ENCODE results near the gene MSH6. TPM values are rescaled to one million over a fixed set of nuclear protein-coding genes. Genes with fewer than 3 reads are reported as not detected.

The MSH6 gene
- total RNA-seq, 2 experiments from 2014 or later = 37.3 to 38.5 TPM

GRCh38 chr2:47811668-47812067, 28.7 kb downstream of the MSH6 start:
- ATAC-seq (ENCODE audit: poor library complexity) (no peak), DNase-seq (no peak)
- Mint-ChIP-seq H3K27ac (peak overlapping the region; percentile 5), H3K4me3 (no peak overlapping the region), H3K4me1 (ENCODE audit: low read depth) (peaks cover 7% of the 10 kb centered on the region), H3K27me3 (no peaks in the 10 kb centered on the region), H3K9me3 (no peaks in the 10 kb centered on the region), H3K36me3 (ENCODE audit: low read depth) (peaks cover 96% of the 10 kb centered on the region)
- Histone ChIP-seq H3K9me3 (ENCODE audit: control insufficient read depth in 1 of 2, insufficient read depth in 1 of 2, low read length in 2 of 2) (no peaks in the 10 kb centered on the region), H3K36me3 (ENCODE audit: insufficient read depth, low read length) (peaks cover 77% of the 10 kb centered on the region), H3K4me1 (ENCODE audit: insufficient read depth, low read length) (no peaks in the 10 kb centered on the region), H3K27me3 (ENCODE audit: control insufficient read depth in 1 of 2, insufficient read depth in 2 of 2, low read length in 2 of 2) (no peaks in the 10 kb centered on the region), H3K27ac (ENCODE audit: low read depth in 1 of 2, low read length in 2 of 2) (no peak overlapping the region), H3K4me3 (ENCODE audit: low read length) (no peak overlapping the region)
- CTCF ChIA-PET = no interaction called here
- POLR2A ChIA-PET = no interaction called here
- TF ChIP-seq CTCF (IDR thresholded peaks at IDR 0.05) = no peak
- intact Hi-C loops (cut with DNase I, micrococcal nuclease) = no loop called here

GRCh38 chr2:47815764-47816163, 32.8 kb downstream of the MSH6 start:
- H3K27me3 ChIP-seq (ENCODE audit: control insufficient read depth in 1 of 2, insufficient read depth in 2 of 2, low read length in 2 of 2) = no peaks in the 10 kb centered on the region
- CTCF ChIA-PET = no interaction called here
- Mint-ChIP-seq H3K9me3 (no peaks in the 10 kb centered on the region), H3K27ac (no peak overlapping the region), H3K4me3 (no peak overlapping the region), H3K36me3 (ENCODE audit: low read depth) (peaks cover 97% of the 10 kb centered on the region), H3K4me1 (ENCODE audit: low read depth) (peaks cover 3% of the 10 kb centered on the region), H3K27me3 (no peaks in the 10 kb centered on the region)
- TF ChIP-seq CTCF (IDR thresholded peaks at IDR 0.05) = no peak
- H3K36me3 ChIP-seq (ENCODE audit: insufficient read depth, low read length) = peaks cover 78% of the 10 kb centered on the region
- H3K9me3 ChIP-seq (ENCODE audit: control insufficient read depth in 1 of 2, insufficient read depth in 1 of 2, low read length in 2 of 2) = no peaks in the 10 kb centered on the region
- H3K4me1 ChIP-seq (ENCODE audit: insufficient read depth, low read length) = no peaks in the 10 kb centered on the region
- H3K4me3 ChIP-seq (ENCODE audit: low read length) = no peak overlapping the region
- POLR2A ChIA-PET = interaction anchor here (0.6 kb wide), 1 partner anchor 20 kb away, joined by 3 read pairs; no protein-coding TSS in a partner anchor
- intact Hi-C loops (cut with DNase I, micrococcal nuclease) = no loop called here
- ATAC-seq (ENCODE audit: poor library complexity) (no peak), DNase-seq (no peak)
- H3K27ac ChIP-seq (ENCODE audit: low read depth in 1 of 2, low read length in 2 of 2) = no peak overlapping the region

GRCh38 chr2:47818777-47819176, 35.8 kb downstream of the MSH6 start:
- no peak for ATAC-seq (ENCODE audit: poor library complexity)
- Mint-ChIP-seq H3K4me3 (no peak overlapping the region), H3K9me3 (no peaks in the 10 kb centered on the region), H3K27me3 (no peaks in the 10 kb centered on the region), H3K4me1 (ENCODE audit: low read depth) (no peaks in the 10 kb centered on the region), H3K36me3 (ENCODE audit: low read depth) (peaks cover 95% of the 10 kb centered on the region), H3K27ac (peak overlapping the region; percentile 44)
- POLR2A ChIA-PET = no interaction called here
- Histone ChIP-seq H3K27ac (ENCODE audit: low read depth in 1 of 2, low read length in 2 of 2) (no peak overlapping the region), H3K36me3 (ENCODE audit: insufficient read depth, low read length) (peaks cover 81% of the 10 kb centered on the region), H3K4me1 (ENCODE audit: insufficient read depth, low read length) (no peaks in the 10 kb centered on the region), H3K9me3 (ENCODE audit: control insufficient read depth in 1 of 2, insufficient read depth in 1 of 2, low read length in 2 of 2) (no peaks in the 10 kb centered on the region), H3K4me3 (ENCODE audit: low read length) (no peak overlapping the region), H3K27me3 (ENCODE audit: control insufficient read depth in 1 of 2, insufficient read depth in 2 of 2, low read length in 2 of 2) (no peaks in the 10 kb centered on the region)
- TF ChIP-seq CTCF (IDR thresholded peaks at IDR 0.05) = no peak
- CTCF ChIA-PET = no interaction called here
- no peak for DNase-seq
- intact Hi-C loops (cut with DNase I, micrococcal nuclease) = no loop called here
